ENCODE data around the gene TSHZ2.

Gene TSHZ2

DNA sequence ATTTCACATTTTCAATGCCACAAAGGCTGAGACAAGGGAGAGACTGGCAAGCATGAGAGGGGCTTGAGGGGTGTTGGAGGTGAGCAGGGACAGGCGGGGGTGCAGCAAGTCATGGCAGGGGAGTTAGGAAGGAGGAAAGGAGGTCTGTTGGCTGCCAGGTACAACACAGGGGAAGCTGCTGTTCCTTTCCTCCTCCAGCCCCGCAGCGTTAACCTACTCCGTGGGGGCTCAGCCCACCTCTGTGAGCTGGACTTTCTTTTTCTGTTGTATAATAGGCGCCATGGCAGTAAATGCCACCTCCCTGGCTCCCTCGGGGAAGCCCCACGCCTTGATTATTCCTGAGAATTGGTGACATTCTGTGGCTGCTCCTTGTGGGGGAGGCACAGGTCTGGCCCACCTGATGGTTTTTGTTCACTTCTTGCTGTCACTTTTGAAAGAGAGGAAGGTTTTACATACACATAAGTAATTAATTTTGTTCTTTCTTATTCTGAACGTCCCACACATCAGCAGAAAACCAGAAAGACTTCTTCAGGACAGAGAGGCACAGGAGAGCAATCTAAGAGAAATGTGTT, 293.2 kb downstream of the TSHZ2 start:
- H3K27ac ChIP-seq, result no peak overlapping the region
- TF ChIP-seq CTCF (conservative IDR thresholded peaks at IDR 0.05), result no peak
- TF ChIP-seq ZFX (IDR thresholded peaks at IDR 0.05), result no peak

- no peak overlapping the region for H3K27ac ChIP-seq
- TF ChIP-seq ZFX (IDR thresholded peaks at IDR 0.05), result no peak
- TF ChIP-seq CTCF (conservative IDR thresholded peaks at IDR 0.05), result no peak
Measured at GRCh38 chr20:53269380-53269779, 297.2 kb downstream of the TSHZ2 start.

DNA sequence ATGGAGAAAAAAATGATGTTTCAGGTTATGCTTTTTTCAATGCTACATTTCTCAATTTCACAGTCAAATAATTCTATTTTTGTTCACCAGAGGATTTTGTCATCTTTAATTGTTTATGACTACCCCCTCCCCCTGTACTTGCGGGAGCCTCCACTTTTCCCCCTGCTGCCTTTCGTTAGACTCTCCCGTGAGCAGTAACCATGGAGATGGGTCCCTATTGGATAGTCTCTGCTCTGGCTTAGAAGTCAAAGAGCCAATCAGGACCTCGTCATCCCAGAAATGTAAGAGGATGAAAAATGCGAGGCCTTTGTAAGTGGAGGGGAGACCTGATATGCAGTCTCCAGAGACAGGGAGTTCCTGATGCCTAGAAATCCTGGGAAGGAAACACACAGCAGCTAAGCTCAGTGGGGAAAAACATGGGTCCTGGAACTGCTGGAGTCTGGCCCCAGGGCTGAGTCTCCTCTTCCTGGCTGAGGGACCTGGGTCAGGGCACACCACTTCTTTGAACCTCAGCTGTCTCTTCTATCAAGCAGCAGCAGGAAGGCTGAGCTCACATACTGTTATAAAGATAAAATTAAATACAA, 298.7 kb downstream of the TSHZ2 start:
- no peak overlapping the region for H3K27ac ChIP-seq

GRCh38 chr20:53274365-53274764, 302.2 kb downstream of the TSHZ2 start:
- TF ChIP-seq CTCF (conservative IDR thresholded peaks at IDR 0.05) (no peak), ZFX (IDR thresholded peaks at IDR 0.05) (no peak)
- no peak overlapping the region for H3K27ac ChIP-seq

More for the DNA sequence above, 298.7 kb downstream of the TSHZ2 start:
- no peak for TF ChIP-seq ZFX (IDR thresholded peaks at IDR 0.05)
- no peak for TF ChIP-seq CTCF (conservative IDR thresholded peaks at IDR 0.05)

- TF ChIP-seq CTCF (conservative IDR thresholded peaks at IDR 0.05) (no peak), ZFX (IDR thresholded peaks at IDR 0.05) (no peak)
- no peak overlapping the region for H3K27ac ChIP-seq
Measured at GRCh38 chr20:53274807-53275206, 302.6 kb downstream of the TSHZ2 start.

GRCh38 chr20:53276143-53276542, 304.0 kb downstream of the TSHZ2 start:
- no peak for TF ChIP-seq CTCF (conservative IDR thresholded peaks at IDR 0.05)
- TF ChIP-seq ZFX (IDR thresholded peaks at IDR 0.05), result no peak
- no peak overlapping the region for H3K27ac ChIP-seq

DNA sequence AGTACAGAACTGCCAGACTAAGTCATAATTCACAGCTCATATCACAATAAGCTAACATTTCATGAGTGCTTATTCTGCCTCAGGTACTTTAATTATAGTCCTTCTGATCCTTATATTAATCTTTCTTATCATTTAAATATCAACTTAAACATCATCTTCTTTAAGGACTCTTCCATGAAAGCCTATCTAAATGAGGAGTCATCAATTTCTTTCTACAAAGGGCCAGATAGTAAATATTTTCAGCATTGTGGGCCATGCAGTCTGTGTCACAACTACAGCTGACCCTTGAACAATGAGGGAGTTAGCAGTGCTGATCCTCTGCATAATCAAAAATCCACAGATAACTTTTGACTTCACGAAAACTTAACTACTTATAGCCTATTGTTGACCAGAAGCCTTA, 306.4 kb downstream of the TSHZ2 start:
- H3K27ac ChIP-seq, result no peak overlapping the region
- TF ChIP-seq ZFX (IDR thresholded peaks at IDR 0.05), result no peak
- TF ChIP-seq CTCF (conservative IDR thresholded peaks at IDR 0.05), result no peak

Data from C4-2B (cell line).